ENCODE measurements around the gene RSRC2.
"Not testable (repeated sequence)": the region's sequence is repeated elsewhere in the genome, so short reads cannot be mapped to it uniquely, and the experiment has no call there.

RSRC2 gene

GRCh38 chr12:122491991-122492390, 34.7 kb downstream of the RSRC2 start:
- no peak for DNase-seq
- Mint-ChIP-seq H3K27ac (no peak overlapping the region), H3K9me3 (no peaks in the 10 kb centered on the region), H3K4me3 (no peak overlapping the region), H3K27me3 (ENCODE audit: low read depth, poor library complexity) (no peaks in the 10 kb centered on the region), H3K4me1 (no peaks in the 10 kb centered on the region), H3K36me3 (ENCODE audit: low read depth) (peaks cover 60% of the 10 kb centered on the region)
- TF ChIP-seq CTCF (IDR thresholded peaks at IDR 0.05): no peak

- Mint-ChIP-seq H3K4me1 (no peaks in the 10 kb centered on the region), H3K4me3 (no peak overlapping the region)
These were observed 37.7 kb downstream of the RSRC2 start for GRCh38 chr12:122489038-122489437.

GRCh38 chr12:122487807-122488206, 38.9 kb downstream of the RSRC2 start:
- peaks cover 79% of the 10 kb centered on the region for H3K36me3 Mint-ChIP-seq (ENCODE audit: low read depth)
- not testable (repeated sequence) for H3K27ac Mint-ChIP-seq; H3K9me3 Mint-ChIP-seq; H3K4me1 Mint-ChIP-seq; H3K4me3 Mint-ChIP-seq; H3K27me3 Mint-ChIP-seq (ENCODE audit: low read depth, poor library complexity); DNase-seq

More at GRCh38 chr12:122489038-122489437, 37.7 kb downstream of the RSRC2 start:
- no peaks in the 10 kb centered on the region for H3K27me3 Mint-ChIP-seq (ENCODE audit: low read depth, poor library complexity)
- H3K36me3 Mint-ChIP-seq (ENCODE audit: low read depth): peaks cover 72% of the 10 kb centered on the region
- no peaks in the 10 kb centered on the region for H3K9me3 Mint-ChIP-seq
- H3K27ac Mint-ChIP-seq: no peak overlapping the region
- no peak for DNase-seq
- TF ChIP-seq CTCF (IDR thresholded peaks at IDR 0.05): no peak

GRCh38 chr12:122486805-122487426, 39.8 kb downstream of the RSRC2 start:
- Mint-ChIP-seq H3K4me1 (no peaks in the 10 kb centered on the region), H3K4me3 (no peak overlapping the region), H3K27ac (no peak overlapping the region)

GRCh38 chr12:122486360-122486759, 40.4 kb downstream of the RSRC2 start:
- H3K27me3 Mint-ChIP-seq (ENCODE audit: low read depth, poor library complexity); H3K9me3 Mint-ChIP-seq; H3K4me3 Mint-ChIP-seq; DNase-seq; H3K27ac Mint-ChIP-seq; H3K4me1 Mint-ChIP-seq: not testable (repeated sequence)
- peaks cover 75% of the 10 kb centered on the region for H3K36me3 Mint-ChIP-seq (ENCODE audit: low read depth)

More at GRCh38 chr12:122486805-122487426, 39.8 kb downstream of the RSRC2 start:
- Mint-ChIP-seq H3K9me3 (no peaks in the 10 kb centered on the region), H3K27me3 (ENCODE audit: low read depth, poor library complexity) (no peaks in the 10 kb centered on the region), H3K36me3 (ENCODE audit: low read depth) (peaks cover 73% of the 10 kb centered on the region)
- no peak for TF ChIP-seq CTCF (IDR thresholded peaks at IDR 0.05)
- DNase-seq: no peak

GRCh38 chr12:122484385-122484784, 42.4 kb downstream of the RSRC2 start:
- not testable (repeated sequence) for H3K27ac Mint-ChIP-seq, H3K9me3 Mint-ChIP-seq

GRCh38 chr12:122483969-122484368, 42.8 kb downstream of the RSRC2 start:
- no peak overlapping the region for H3K4me3 Mint-ChIP-seq
- H3K9me3 Mint-ChIP-seq: no peaks in the 10 kb centered on the region
- no peaks in the 10 kb centered on the region for H3K4me1 Mint-ChIP-seq
- no peak for DNase-seq
- H3K27ac Mint-ChIP-seq: peak overlapping the region; percentile 11
- H3K36me3 Mint-ChIP-seq (ENCODE audit: low read depth): peaks cover 71% of the 10 kb centered on the region
- TF ChIP-seq CTCF (IDR thresholded peaks at IDR 0.05): no peak
- H3K27me3 Mint-ChIP-seq (ENCODE audit: low read depth, poor library complexity): no peaks in the 10 kb centered on the region

More at GRCh38 chr12:122484385-122484784, 42.4 kb downstream of the RSRC2 start:
- H3K36me3 Mint-ChIP-seq (ENCODE audit: low read depth): peaks cover 72% of the 10 kb centered on the region
- H3K27me3 Mint-ChIP-seq (ENCODE audit: low read depth, poor library complexity); DNase-seq; H3K4me3 Mint-ChIP-seq; H3K4me1 Mint-ChIP-seq: not testable (repeated sequence)
